ENCODE results near the gene RICTOR. TPM values are rescaled to one million over a fixed set of nuclear protein-coding genes. Genes with fewer than 3 reads are reported as not detected.

RICTOR gene
- total and polyA plus RNA-seq, 9 of the 15 experiments (the other 6 are each of a cell fraction or from before 2014, with no cell fraction given), result 13.9 to 46.6 (median 22.6) TPM

GRCh38 chr5:39108987-39109386, 34.8 kb upstream of the RICTOR start (continued):
- no peak for TF ChIP-seq RNF2 (IDR thresholded peaks at IDR 0.05)

GRCh38 chr5:39107350-39107749, 33.2 kb upstream of the RICTOR start:
- H3K79me2 ChIP-seq (ENCODE audit: control insufficient read depth, insufficient read depth, low read length), result no peaks in the 10 kb centered on the region
- H3K4me1 ChIP-seq (replicated peaks in 1 of 2; ENCODE audit: control insufficient read depth in 2 of 2, insufficient read depth in 2 of 2, low read length in 2 of 2), result peaks cover 4 to 10% of the 10 kb centered on the region in 2 experiments
- H3K36me3 ChIP-seq (ENCODE audit: control insufficient read depth, insufficient read depth, low read length), result no peaks in the 10 kb centered on the region
- H3K4me2 ChIP-seq (ENCODE audit: insufficient read depth, low read length), result no peak overlapping the region
- no peak overlapping the region for H3K27ac ChIP-seq (ENCODE audit: extremely low read depth, low read depth, low read length)
- in situ Hi-C loops (cut with MboI) (no loop called here), intact Hi-C loops (cut with micrococcal nuclease) (no loop called here)
- no peak for DNase-seq (ENCODE audit: extremely low read depth in 1 of 4, low spot score in 3 of 4)
- CTCF ChIA-PET (ENCODE audit: low intra/inter-chr PET ratio), result no interaction called here
- no peaks in the 10 kb centered on the region for H3K9me3 ChIP-seq (replicated peaks; ENCODE audit: control insufficient read depth, insufficient read depth, low read depth, low read length)
- H3K27me3 ChIP-seq (ENCODE audit: control insufficient read depth in 2 of 2, insufficient read depth in 2 of 2, low read length in 2 of 2), result no peaks in the 10 kb centered on the region
- POLR2A ChIA-PET, result no interaction called here
- no peaks in the 10 kb centered on the region for H4K20me1 ChIP-seq (replicated peaks; ENCODE audit: control insufficient read depth, insufficient read depth, low read length)
- H3K4me3 ChIP-seq, result no peak overlapping the region
- FAIRE-seq, result no peak
- no peak for ATAC-seq
- no peaks in the 10 kb centered on the region for H3K9me1 ChIP-seq (ENCODE audit: control insufficient read depth, insufficient read depth, low read length)
- BruUV-seq (replicated peaks), result no TSS peak
- no peak overlapping the region for H3K9ac ChIP-seq (ENCODE audit: insufficient read depth in 1 of 2, low read depth in 2 of 2, low read length in 2 of 2)
- H2AFZ ChIP-seq (ENCODE audit: low read depth, low read length), result no peak overlapping the region
- TF ChIP-seq SRSF7 (optimal IDR thresholded peaks at IDR 0.05; ENCODE audit: low read depth, low read length) (no peak), ZNF134 (CRISPR knock-in tag; conservative IDR thresholded peaks at IDR 0.05) (no peak), LEF1 (IDR thresholded peaks at IDR 0.05) (no peak), USF2 (CRISPR knock-in tag; IDR thresholded peaks at IDR 0.05) (no peak), GTF2B (IDR thresholded peaks at IDR 0.05; ENCODE audit: extremely low read depth, insufficient read length) (no peak), ZNF444 (CRISPR knock-in tag; IDR thresholded peaks at IDR 0.05) (no peak), IFI16 (CRISPR knock-in tag; IDR thresholded peaks at IDR 0.05) (no peak), HLTF (IDR thresholded peaks at IDR 0.05) (no peak), CBX8 (IDR thresholded peaks at IDR 0.05; ENCODE audit: borderline replicate concordance, extremely low read depth, low read depth, low read length, poor library complexity, severe bottlenecking) (no peak), MYNN (IDR thresholded peaks at IDR 0.05) (no peak), MYNN (CRISPR knock-in tag; IDR thresholded peaks at IDR 0.05) (no peak), ZNF395 (CRISPR knock-in tag; IDR thresholded peaks at IDR 0.05) (no peak), ETV6 (IDR thresholded peaks at IDR 0.05; ENCODE audit: borderline replicate concordance in 1 of 2, low read depth in 2 of 2, low read length in 1 of 2) (no peak), ETV6 (CRISPR knock-in tag; IDR thresholded peaks at IDR 0.05; ENCODE audit: borderline replicate concordance) (no peak), NR3C1 (CRISPR knock-in tag; IDR thresholded peaks at IDR 0.05) (no peak), TCFL5 (CRISPR knock-in tag; conservative IDR thresholded peaks at IDR 0.05) (no peak), CREBBP (IDR thresholded peaks at IDR 0.05; ENCODE audit: low read depth, low read length) (no peak), MTA1 (IDR thresholded peaks at IDR 0.05; ENCODE audit: borderline replicate concordance) (no peak), HDAC6 (IDR thresholded peaks at IDR 0.05; ENCODE audit: low read depth, low read length) (no peak), TEAD4 (IDR thresholded peaks at IDR 0.05; ENCODE audit: low read length) (no peak), TEAD4 (CRISPR knock-in tag; IDR thresholded peaks at IDR 0.05; ENCODE audit: borderline replicate concordance) (no peak)
